H1 (cell line): ENCODE measurements around the gene ASTN2. TPM values are rescaled to one million over a fixed set of nuclear protein-coding genes. Genes with fewer than 3 reads are reported as not detected.

Source experiments
- CTCF ChIA-PET: fragments of 300-600 bp; sonication (Branson Sonifier 250); formaldehyde crosslinking; loops from one replicate; lab custom pipeline; 2021; ENCODE audit not compliant: partially characterized antibody; lab: Charles Lee
- POLR2A ChIA-PET: fragments of 300-600 bp; sonication (Branson Sonifier 250); formaldehyde crosslinking; loops from one replicate; lab custom pipeline; 2021; ENCODE audit warnings: inconsistent platforms; ENCODE audit not compliant: partially characterized antibody; lab: Charles Lee
- DNase-seq, 2 experiments: peaks; one replicate each; pipeline versions ENCODE4 v3.0.0 to v3.0.0-alpha.2; 2010 to 2022; ENCODE audit warnings: low spot score in 2 of 2, low read depth in 1 of 2, mixed read lengths in 1 of 2
- FAIRE-seq: peaks from 2 replicates; lab custom pipeline; 2011; peaks lifted over from hg19 to GRCh38; lab: Jason Lieb, UNC
- H2AFZ ChIP-seq: 2 replicates; pipeline ENCODE4 v1.8.1; 2012; ENCODE audit warnings: low read length, inconsistent platforms
- H2AK5ac ChIP-seq: 2 replicates; pipeline ENCODE4 v1.6.1; 2013; ENCODE audit warnings: low read depth, low read length
- H2BK120ac ChIP-seq: replicated peaks from 2 replicates; pipeline ENCODE3; 2013; ENCODE audit warnings: low read depth, low read length, inconsistent platforms
- H2BK12ac ChIP-seq: 2 replicates; pipeline ENCODE4 v1.6.1; 2013; ENCODE audit warnings: low read depth, low read length
- H2BK15ac ChIP-seq: 2 replicates; pipeline ENCODE4 v1.6.1; 2013; ENCODE audit warnings: low read length
- H2BK20ac ChIP-seq: 2 replicates; pipeline ENCODE4 v1.6.1; 2013; ENCODE audit warnings: low read length
- H2BK5ac ChIP-seq: 2 replicates; pipeline ENCODE4 v1.6.1; 2013; ENCODE audit warnings: low read depth, low read length
- H3K14ac ChIP-seq: 2 replicates; pipeline ENCODE4 v1.6.1; 2013; ENCODE audit warnings: inconsistent platforms; ENCODE audit not compliant: insufficient read length
- H3K18ac ChIP-seq: 2 replicates; pipeline ENCODE4 v1.6.1; 2013; ENCODE audit warnings: low read length; ENCODE audit errors: extremely low read depth
- H3K23ac ChIP-seq: 2 replicates; pipeline ENCODE4 v1.6.1; 2013; ENCODE audit warnings: inconsistent platforms; ENCODE audit not compliant: insufficient read length
- H3K23me2 ChIP-seq: 2 replicates; pipeline ENCODE4 v1.6.1; 2013; ENCODE audit warnings: low read depth, low read length
- H3K27ac ChIP-seq: 2 replicates; pipeline ENCODE4 v1.6.1; 2011; ENCODE audit warnings: low read depth, low read length, inconsistent platforms
- H3K27me3 ChIP-seq, 4 experiments: replicated peaks in 1 of 4; 1 replicate in 1 of 4; 2 replicates in 3 of 4; pipeline versions ENCODE4 v1.6.1 to v1.8.1; 2011 to 2013; ENCODE audit warnings: low read length in 3 of 4, mild to moderate bottlenecking in 3 of 4, inconsistent platforms in 2 of 4, mixed read lengths in 2 of 4, moderate library complexity in 1 of 4; ENCODE audit not compliant: control insufficient read depth in 3 of 4, insufficient read depth in 3 of 4; ENCODE audit errors: extremely low read depth in 1 of 4
- H3K36me3 ChIP-seq, 4 experiments: 2 replicates each; pipeline versions ENCODE4 v1.6.1 to v1.8.1; 2011 to 2013; ENCODE audit warnings: mild to moderate bottlenecking in 4 of 4, low read length in 3 of 4, moderate library complexity in 2 of 4, control low read depth in 1 of 4, inconsistent platforms in 1 of 4; ENCODE audit not compliant: insufficient read depth in 4 of 4, control insufficient read depth in 2 of 4
- H3K4ac ChIP-seq: replicated peaks from 2 replicates; pipeline ENCODE3; 2013; ENCODE audit warnings: low read length, low read depth, mixed read lengths, inconsistent platforms; ENCODE audit not compliant: insufficient read length
- H3K4me1 ChIP-seq, 4 experiments: replicated peaks in 1 of 4; 1 replicate in 1 of 4; 2 replicates in 3 of 4; pipeline versions ENCODE4 v1.6.1 to v1.8.1; 2011 to 2013; ENCODE audit warnings: low read length in 3 of 4, inconsistent platforms in 2 of 4, mixed read lengths in 1 of 4; ENCODE audit not compliant: insufficient read depth in 4 of 4, control insufficient read depth in 3 of 4
- H3K4me2 ChIP-seq, 2 experiments: 2 replicates each; pipeline versions ENCODE4 v1.6.1 to v1.8.1; 2011 to 2013; ENCODE audit warnings: low read depth in 2 of 2, low read length in 2 of 2, control low read depth in 1 of 2, inconsistent platforms in 1 of 2, mild to moderate bottlenecking in 1 of 2; ENCODE audit not compliant: insufficient read depth in 1 of 2
- H3K4me3 ChIP-seq, 4 experiments: fragments of 200-600, 300-600 bp in 1 of 4; sonication (generic), shearing (Covaris generic), sonication (Bioruptor Twin) in 1 of 4; 2 replicates each; pipeline versions ENCODE4 v1.5.1 to v1.8.1; 2011 to 2016; ENCODE audit warnings: low read length in 4 of 4, low read depth in 3 of 4, control low read depth in 2 of 4, inconsistent platforms in 2 of 4, mild to moderate bottlenecking in 2 of 4, mixed read lengths in 1 of 4, moderate library complexity in 1 of 4; ENCODE audit not compliant: insufficient read depth in 2 of 4; ENCODE audit errors: extremely low read depth in 1 of 4
- H3K56ac ChIP-seq: replicated peaks from 2 replicates; pipeline ENCODE3; 2013; ENCODE audit warnings: low read depth, mild to moderate bottlenecking, mixed read lengths, low read length, inconsistent platforms; ENCODE audit not compliant: insufficient read length
- H3K79me1 ChIP-seq: 2 replicates; pipeline ENCODE4 v1.6.1; 2013; ENCODE audit warnings: low read depth, low read length, control low read depth
- H3K79me2 ChIP-seq, 2 experiments: 2 replicates each; pipeline versions ENCODE4 v1.6.1 to v1.8.1; 2012 to 2013; ENCODE audit warnings: low read length in 2 of 2, mild to moderate bottlenecking in 2 of 2, inconsistent platforms in 1 of 2; ENCODE audit not compliant: insufficient read depth in 2 of 2, control insufficient read depth in 1 of 2
- H3K9ac ChIP-seq, 4 experiments: replicated peaks in 1 of 4; 1 replicate in 1 of 4; 2 replicates in 3 of 4; pipeline versions ENCODE4 v1.6.1 to v1.8.1; 2011 to 2013; ENCODE audit warnings: low read depth in 3 of 4, low read length in 3 of 4, control low read depth in 2 of 4, mild to moderate bottlenecking in 2 of 4, moderate library complexity in 2 of 4, inconsistent platforms in 1 of 4; ENCODE audit errors: extremely low read depth in 1 of 4
- H3K9me3 ChIP-seq, 2 experiments: 2 replicates each; pipeline versions ENCODE4 v1.6.1 to v1.8.1; 2012 to 2013; ENCODE audit warnings: mild to moderate bottlenecking in 2 of 2, moderate library complexity in 2 of 2, control low read depth in 1 of 2, inconsistent platforms in 1 of 2, low read depth in 1 of 2, low read length in 1 of 2, mixed read lengths in 1 of 2; ENCODE audit not compliant: insufficient read depth in 2 of 2
- H4K20me1 ChIP-seq, 2 experiments: replicated peaks in 1 of 2; 2 replicates each; pipeline versions ENCODE3 to v1.8.1; 2011 to 2013; ENCODE audit warnings: inconsistent platforms in 2 of 2, low read length in 2 of 2, mild to moderate bottlenecking in 1 of 2; ENCODE audit not compliant: insufficient read depth in 2 of 2, control insufficient read depth in 1 of 2
- H4K5ac ChIP-seq: 2 replicates; pipeline ENCODE4 v1.6.1; 2013; ENCODE audit warnings: low read length, low read depth, mixed read lengths, inconsistent platforms; ENCODE audit not compliant: insufficient read length
- H4K8ac ChIP-seq: 2 replicates; pipeline ENCODE4 v1.8.0; 2013; ENCODE audit warnings: mild to moderate bottlenecking, moderate library complexity, low read length, inconsistent platforms; ENCODE audit not compliant: insufficient read depth; ENCODE audit errors: extremely low read depth
- H4K91ac ChIP-seq: replicated peaks from 2 replicates; pipeline ENCODE3; 2013; ENCODE audit warnings: low read length, mixed read lengths, inconsistent platforms; ENCODE audit not compliant: insufficient read length
- BRCA1 ChIP-seq: IDR thresholded peaks from 2 replicates; pipeline ENCODE4 v1.6.1; 2012; ENCODE audit warnings: low read depth, low read length, improper control_type of control experiment
- GTF2F1 ChIP-seq: IDR thresholded peaks from 2 replicates; pipeline ENCODE4 v1.6.1; 2012; ENCODE audit warnings: low read depth, low read length, improper control_type of control experiment, borderline replicate concordance
- HDAC2 ChIP-seq, 2 experiments: fragments of 300-600 bp in 1 of 2; sonication (generic) in 1 of 2; IDR thresholded peaks; 2 replicates each; pipeline ENCODE4 v1.6.1; 2011 to 2012; ENCODE audit warnings: low read depth in 2 of 2, low read length in 2 of 2, mild to moderate bottlenecking in 2 of 2, moderate library complexity in 2 of 2, borderline replicate concordance in 1 of 2, inconsistent platforms in 1 of 2
- JUND ChIP-seq: IDR thresholded peaks from 2 replicates; pipeline ENCODE4 v1.6.1; 2011; ENCODE audit warnings: mild to moderate bottlenecking, improper control_type of control experiment, low read length
- POU5F1 ChIP-seq: IDR thresholded peaks from 2 replicates; pipeline ENCODE4 v1.6.1; 2011; ENCODE audit warnings: low read depth, mild to moderate bottlenecking, low read length, moderate library complexity
- RFX5 ChIP-seq: IDR thresholded peaks from 2 replicates; pipeline ENCODE4 v1.6.1; 2011; ENCODE audit warnings: low read depth, low read length, improper control_type of control experiment, borderline replicate concordance
- RXRA ChIP-seq: IDR thresholded peaks from 2 replicates; pipeline ENCODE4 v1.6.1; 2011; ENCODE audit warnings: low read depth, mild to moderate bottlenecking, low read length, moderate library complexity; ENCODE audit not compliant: insufficient read depth
- SAP30 ChIP-seq: fragments of 300-600 bp; sonication (generic); IDR thresholded peaks from 2 replicates; pipeline ENCODE4 v1.7.1; 2012; ENCODE audit warnings: low read length, moderate library complexity, mild to moderate bottlenecking, inconsistent platforms; ENCODE audit not compliant: insufficient read depth, insufficient replicate concordance
- SUZ12 ChIP-seq: fragments of 200-600 bp; sonication (generic); IDR thresholded peaks from 2 replicates; pipeline ENCODE4 v1.6.1; 2012; ENCODE audit warnings: mild to moderate bottlenecking, inconsistent platforms, low read length, moderate library complexity, mixed read lengths
- TAF1 ChIP-seq: IDR thresholded peaks from 2 replicates; pipeline ENCODE4 v1.6.1; 2011; ENCODE audit warnings: mild to moderate bottlenecking, low read depth, low read length
- TEAD4 ChIP-seq: IDR thresholded peaks from 2 replicates; pipeline ENCODE4 v1.6.1; 2012; ENCODE audit warnings: low read depth, low read length, inconsistent platforms, mixed read lengths
- WGBS, 2 experiments: shearing (Covaris generic) in 1 of 2; methylation state at CpG; one replicate each; pipeline versions ENCODE4 v1.1.6 to v1.1.7; 2013 to 2015; ENCODE audit warnings: low lambda C conversion rate in 2 of 2, mixed read lengths in 2 of 2, inconsistent platforms in 1 of 2, low coverage in 1 of 2, missing lambda C conversion rate in 1 of 2; ENCODE audit not compliant: insufficient replicate concordance in 2 of 2, insufficient coverage in 1 of 2, insufficient read length in 1 of 2; ENCODE audit errors: extremely low coverage in 1 of 2, missing lambda C conversion rate in 1 of 2; 5-methylcytosine and 5-hydroxymethylcytosine counted together
- polyA plus RNA-seq, 7 experiments: library from polyadenylated mRNA; depleted of rRNA in 3 of 7; stranded (reverse) in 5 of 7; unstranded in 2 of 7; fragments of >200 nt in 5 of 7; fragments of 200-250 nt in 2 of 7; gene quantifications; 1 replicate in 5 of 7; 2 replicates in 1 of 7; 4 replicates in 1 of 7; pipeline versions ENCODE4 v1.2.1 to v1.2.3, GENCODE V29; 2011 to 2013; ENCODE audit warnings: missing spikeins in 2 of 7, mixed read lengths in 2 of 7
- total RNA-seq: library from RNA; stranded (reverse); fragmentation: NEBNext Ultra II Directional; extraction: Animal tissue kit (Norgen Biotek cat#: 25700); gene quantifications from 2 replicates; pipeline ENCODE4 v1.2.1, GENCODE V29; 2021
- TF ChIP-seq, protein P1 (sequence below): IDR thresholded peaks from 2 replicates; pipeline ENCODE4 v1.6.1; 2012; ENCODE audit warnings: low read length, inconsistent platforms

Gene ASTN2
- total and polyA plus RNA-seq, 2 of the 8 experiments (the other 6 are each of a cell fraction or from before 2014, with no cell fraction given), result 8.2 to 13.7 TPM

DNA sequence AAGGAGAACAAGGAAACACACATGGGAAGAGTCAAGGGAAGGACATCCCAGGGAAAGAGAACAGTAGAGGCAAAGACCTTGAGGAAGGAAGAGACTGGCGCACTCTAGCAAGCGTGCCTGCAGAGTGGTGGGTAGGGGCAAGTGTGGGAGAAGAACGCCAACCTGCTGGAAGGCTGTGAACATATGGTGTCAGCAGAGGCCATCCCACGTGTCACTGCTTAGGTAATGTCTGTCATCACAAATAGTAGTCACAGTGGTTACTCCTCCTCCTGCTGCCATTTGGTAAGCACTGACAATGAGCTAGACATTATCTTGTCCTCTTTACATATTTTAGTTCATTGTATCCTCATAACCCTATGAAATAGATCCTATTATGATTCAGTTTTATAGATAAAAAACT lies 934.2 kb downstream of the ASTN2 start:
- Histone ChIP-seq H3K27ac (no peak overlapping the region), H3K4me1 (peaks cover 0 to 13% (median 6%) of the 10 kb centered on the region in 4 experiments; a peak in 4 of 7 replicates), H2AFZ (no peak overlapping the region), H3K4me2 (no peak overlapping the region), H3K14ac (no peak overlapping the region), H2BK12ac (peak overlapping the region; percentile 52; the same call in 1 of the 2 replicates), H3K4me3 (no peak overlapping the region), H4K91ac (no peak overlapping the region), H4K20me1 (no peaks in the 10 kb centered on the region), H2BK15ac (0 out of 2 replicates have a peak overlapping the region, but pooled peaks have one; percentile 32), H4K5ac (no peak overlapping the region), H3K23ac (no peak overlapping the region), H3K9me3 (no peaks in the 10 kb centered on the region), H2AK5ac (no peak overlapping the region), H3K9ac (no peak overlapping the region), H2BK120ac (no peak overlapping the region), H3K23me2 (no peaks in the 10 kb centered on the region), H2BK5ac (peak overlapping the region; percentile 27; the same call in 1 of the 2 replicates), H3K79me2 (no peaks in the 10 kb centered on the region), H3K18ac (no peak overlapping the region), H3K79me1 (no peaks in the 10 kb centered on the region), H3K56ac (no peak overlapping the region), H4K8ac (no peak overlapping the region), H2BK20ac (no peak overlapping the region), H3K27me3 (no peaks in the 10 kb centered on the region), H3K36me3 (no peaks in the 10 kb centered on the region), H3K4ac (no peak overlapping the region)
- 88% methylated on average over 4 of the region's 4 CpGs; no CpG with 5 or more reads in 1 of the 2 experiments for WGBS, 2 experiments
- no peak for FAIRE-seq
- ChIA-PET CTCF (interaction anchor here (1.6 to 7.9 kb wide), 2 partner anchors 14 to 17 kb away, joined by 4 to 51 read pairs; no protein-coding TSS in a partner anchor), POLR2A (interaction anchor here (0.8 kb wide), 1 partner anchor 9 kb away, joined by 4 read pairs; no protein-coding TSS in a partner anchor)
- DNase-seq, result peak in 1 of 2 experiments; percentile 20
- TF ChIP-seq TEAD4 (no peak), RFX5 (no peak), SAP30 (no peak), TAF1 (no peak), HDAC2 (IDR thresholded peaks at IDR 0.05; ENCODE audit: borderline replicate concordance in 1 of 2, low read depth in 2 of 2, low read length in 2 of 2) (no peak), GTF2F1 (no peak), SUZ12 (no peak), BRCA1 (no peak), POU5F1 (no peak), JUND (no peak), RXRA (no peak)
- TF ChIP-seq, protein P1, sequence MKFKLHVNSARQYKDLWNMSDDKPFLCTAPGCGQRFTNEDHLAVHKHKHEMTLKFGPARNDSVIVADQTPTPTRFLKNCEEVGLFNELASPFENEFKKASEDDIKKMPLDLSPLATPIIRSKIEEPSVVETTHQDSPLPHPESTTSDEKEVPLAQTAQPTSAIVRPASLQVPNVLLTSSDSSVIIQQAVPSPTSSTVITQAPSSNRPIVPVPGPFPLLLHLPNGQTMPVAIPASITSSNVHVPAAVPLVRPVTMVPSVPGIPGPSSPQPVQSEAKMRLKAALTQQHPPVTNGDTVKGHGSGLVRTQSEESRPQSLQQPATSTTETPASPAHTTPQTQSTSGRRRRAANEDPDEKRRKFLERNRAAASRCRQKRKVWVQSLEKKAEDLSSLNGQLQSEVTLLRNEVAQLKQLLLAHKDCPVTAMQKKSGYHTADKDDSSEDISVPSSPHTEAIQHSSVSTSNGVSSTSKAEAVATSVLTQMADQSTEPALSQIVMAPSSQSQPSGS, result no peak
